ENCODE measurements around the gene LARP1.
"Not testable (repeated sequence)": the region's sequence is repeated elsewhere in the genome, so short reads cannot be mapped to it uniquely, and the experiment has no call there.

LARP1 gene

GRCh38 chr5:154832804-154833203 is 77.6 kb downstream of the LARP1 start:
- not testable (repeated sequence) for DNase-seq

- DNase-seq, result no peak
Measured at GRCh38 chr5:154834053-154834452, 78.9 kb downstream of the LARP1 start.

- DNase-seq, result not testable (repeated sequence)
Measured at GRCh38 chr5:154835701-154836052, 80.5 kb downstream of the LARP1 start.

GRCh38 chr5:154836225-154836624 is 81.0 kb downstream of the LARP1 start:
- DNase-seq, result no peak

GRCh38 chr5:154837009-154837901 is 82.1 kb downstream of the LARP1 start:
- no peak for DNase-seq

GRCh38 chr5:154840435-154841272 is 85.5 kb downstream of the LARP1 start:
- DNase-seq, result no peak

- no peak for DNase-seq
Measured at GRCh38 chr5:154841273-154841661, 86.1 kb downstream of the LARP1 start.

GRCh38 chr5:154842689-154843530 is 87.7 kb downstream of the LARP1 start:
- no peak for DNase-seq

- DNase-seq, result no peak
Measured at GRCh38 chr5:154844809-154845208, 89.6 kb downstream of the LARP1 start.

- DNase-seq, result no peak
Measured at GRCh38 chr5:154849264-154849785, 94.1 kb downstream of the LARP1 start.

- no peak for DNase-seq
Measured at GRCh38 chr5:154849791-154850201, 94.6 kb downstream of the LARP1 start.

- DNase-seq, result no peak
Measured at GRCh38 chr5:154850255-154851062, 95.3 kb downstream of the LARP1 start, which contains the start of gene FAXDC2. Gene FAXDC2 (minus strand): TSS chr5:154850603. CDS start chr5:154838178, 12,425 bp downstream.

GRCh38 chr5:154851351-154851750 is 96.2 kb downstream of the LARP1 start:
- no peak for DNase-seq

GRCh38 chr5:154857530-154858296 is 102.5 kb downstream of the LARP1 start:
- DNase-seq, result peak; percentile 96

- DNase-seq, result peak; percentile 89
Measured at GRCh38 chr5:154858297-154858971, 103.3 kb downstream of the LARP1 start, which contains the start of gene CNOT8. Gene CNOT8 (plus strand): TSS chr5:154858627. CDS start chr5:154863279, 4,652 bp downstream.

GRCh38 chr5:154858972-154859871 is 104.0 kb downstream of the LARP1 start:
- no peak for DNase-seq

GRCh38 chr5:154860123-154860522 is 104.9 kb downstream of the LARP1 start:
- DNase-seq, result no peak

- DNase-seq, result no peak
Measured at GRCh38 chr5:154860765-154861164, 105.6 kb downstream of the LARP1 start.

GRCh38 chr5:154861946-154862345 is 106.8 kb downstream of the LARP1 start:
- no peak for DNase-seq

All from NCI-H1694 (cell line).